ENCODE results near the gene ZDHHC13.
"Not testable (repeated sequence)": the region's sequence is repeated elsewhere in the genome, so short reads cannot be mapped to it uniquely, and the experiment has no call there.

DNA sequence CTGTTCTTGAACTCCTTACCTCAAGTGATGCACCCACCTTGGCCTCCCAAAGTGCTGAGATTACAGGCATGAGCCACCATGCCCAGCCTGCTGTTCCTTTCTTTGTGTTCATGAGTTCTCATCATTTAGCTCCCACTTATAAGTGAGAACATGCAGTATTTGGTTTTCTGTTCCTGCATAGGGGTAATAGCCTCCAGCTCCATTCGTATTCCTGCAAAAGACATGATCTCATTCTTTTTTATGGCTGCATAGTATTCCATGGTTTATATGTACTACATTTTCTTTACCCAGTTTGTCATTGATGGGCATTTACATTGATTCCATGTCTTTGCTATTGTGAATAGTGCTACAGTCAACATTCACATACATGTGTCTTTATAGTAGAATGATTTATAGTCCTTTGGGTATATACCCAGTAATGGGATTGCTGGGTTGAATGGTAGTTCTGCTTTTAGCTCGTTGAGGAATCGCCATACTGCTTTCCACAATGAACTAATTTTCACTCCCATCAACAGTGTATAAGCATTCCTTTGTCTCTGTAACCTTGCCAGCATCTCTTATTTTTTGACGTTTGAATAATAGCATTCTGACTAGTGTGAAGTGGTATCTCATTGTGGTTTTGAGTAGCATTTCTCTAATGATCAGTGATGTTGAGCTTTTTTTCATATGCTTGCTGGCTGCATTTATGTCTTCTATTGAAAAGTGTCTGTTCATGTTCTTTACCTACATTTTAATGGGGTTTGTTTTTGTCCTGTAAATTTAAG is 9.8 kb downstream of the ZDHHC13 start:
- TF ChIP-seq, protein P1, sequence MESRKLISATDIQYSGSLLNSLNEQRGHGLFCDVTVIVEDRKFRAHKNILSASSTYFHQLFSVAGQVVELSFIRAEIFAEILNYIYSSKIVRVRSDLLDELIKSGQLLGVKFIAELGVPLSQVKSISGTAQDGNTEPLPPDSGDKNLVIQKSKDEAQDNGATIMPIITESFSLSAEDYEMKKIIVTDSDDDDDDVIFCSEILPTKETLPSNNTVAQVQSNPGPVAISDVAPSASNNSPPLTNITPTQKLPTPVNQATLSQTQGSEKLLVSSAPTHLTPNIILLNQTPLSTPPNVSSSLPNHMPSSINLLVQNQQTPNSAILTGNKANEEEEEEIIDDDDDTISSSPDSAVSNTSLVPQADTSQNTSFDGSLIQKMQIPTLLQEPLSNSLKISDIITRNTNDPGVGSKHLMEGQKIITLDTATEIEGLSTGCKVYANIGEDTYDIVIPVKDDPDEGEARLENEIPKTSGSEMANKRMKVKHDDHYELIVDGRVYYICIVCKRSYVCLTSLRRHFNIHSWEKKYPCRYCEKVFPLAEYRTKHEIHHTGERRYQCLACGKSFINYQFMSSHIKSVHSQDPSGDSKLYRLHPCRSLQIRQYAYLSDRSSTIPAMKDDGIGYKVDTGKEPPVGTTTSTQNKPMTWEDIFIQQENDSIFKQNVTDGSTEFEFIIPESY (IDR thresholded peaks at IDR 0.05) = not testable (repeated sequence)
- not testable (repeated sequence) for TF ChIP-seq SP1 (IDR thresholded peaks at IDR 0.05; ENCODE audit: low read depth, low read length); HCFC1 (IDR thresholded peaks at IDR 0.05; ENCODE audit: low read length); GABPA (IDR thresholded peaks at IDR 0.05; ENCODE audit: low read depth); EZH2 (IDR thresholded peaks at IDR 0.05; ENCODE audit: borderline replicate concordance, control insufficient read depth, low read depth, low read length)
- TF ChIP-seq, protein P2, sequence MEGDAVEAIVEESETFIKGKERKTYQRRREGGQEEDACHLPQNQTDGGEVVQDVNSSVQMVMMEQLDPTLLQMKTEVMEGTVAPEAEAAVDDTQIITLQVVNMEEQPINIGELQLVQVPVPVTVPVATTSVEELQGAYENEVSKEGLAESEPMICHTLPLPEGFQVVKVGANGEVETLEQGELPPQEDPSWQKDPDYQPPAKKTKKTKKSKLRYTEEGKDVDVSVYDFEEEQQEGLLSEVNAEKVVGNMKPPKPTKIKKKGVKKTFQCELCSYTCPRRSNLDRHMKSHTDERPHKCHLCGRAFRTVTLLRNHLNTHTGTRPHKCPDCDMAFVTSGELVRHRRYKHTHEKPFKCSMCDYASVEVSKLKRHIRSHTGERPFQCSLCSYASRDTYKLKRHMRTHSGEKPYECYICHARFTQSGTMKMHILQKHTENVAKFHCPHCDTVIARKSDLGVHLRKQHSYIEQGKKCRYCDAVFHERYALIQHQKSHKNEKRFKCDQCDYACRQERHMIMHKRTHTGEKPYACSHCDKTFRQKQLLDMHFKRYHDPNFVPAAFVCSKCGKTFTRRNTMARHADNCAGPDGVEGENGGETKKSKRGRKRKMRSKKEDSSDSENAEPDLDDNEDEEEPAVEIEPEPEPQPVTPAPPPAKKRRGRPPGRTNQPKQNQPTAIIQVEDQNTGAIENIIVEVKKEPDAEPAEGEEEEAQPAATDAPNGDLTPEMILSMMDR (IDR thresholded peaks at IDR 0.05 in 2 of 3, conservative IDR thresholded peaks at IDR 0.05 in 1 of 3; ENCODE audit: control insufficient read depth in 2 of 3, extremely low read depth in 1 of 3, insufficient read depth in 1 of 3, low read depth in 3 of 3, low read length in 3 of 3) = not testable (repeated sequence)
- TF ChIP-seq, protein P3, sequence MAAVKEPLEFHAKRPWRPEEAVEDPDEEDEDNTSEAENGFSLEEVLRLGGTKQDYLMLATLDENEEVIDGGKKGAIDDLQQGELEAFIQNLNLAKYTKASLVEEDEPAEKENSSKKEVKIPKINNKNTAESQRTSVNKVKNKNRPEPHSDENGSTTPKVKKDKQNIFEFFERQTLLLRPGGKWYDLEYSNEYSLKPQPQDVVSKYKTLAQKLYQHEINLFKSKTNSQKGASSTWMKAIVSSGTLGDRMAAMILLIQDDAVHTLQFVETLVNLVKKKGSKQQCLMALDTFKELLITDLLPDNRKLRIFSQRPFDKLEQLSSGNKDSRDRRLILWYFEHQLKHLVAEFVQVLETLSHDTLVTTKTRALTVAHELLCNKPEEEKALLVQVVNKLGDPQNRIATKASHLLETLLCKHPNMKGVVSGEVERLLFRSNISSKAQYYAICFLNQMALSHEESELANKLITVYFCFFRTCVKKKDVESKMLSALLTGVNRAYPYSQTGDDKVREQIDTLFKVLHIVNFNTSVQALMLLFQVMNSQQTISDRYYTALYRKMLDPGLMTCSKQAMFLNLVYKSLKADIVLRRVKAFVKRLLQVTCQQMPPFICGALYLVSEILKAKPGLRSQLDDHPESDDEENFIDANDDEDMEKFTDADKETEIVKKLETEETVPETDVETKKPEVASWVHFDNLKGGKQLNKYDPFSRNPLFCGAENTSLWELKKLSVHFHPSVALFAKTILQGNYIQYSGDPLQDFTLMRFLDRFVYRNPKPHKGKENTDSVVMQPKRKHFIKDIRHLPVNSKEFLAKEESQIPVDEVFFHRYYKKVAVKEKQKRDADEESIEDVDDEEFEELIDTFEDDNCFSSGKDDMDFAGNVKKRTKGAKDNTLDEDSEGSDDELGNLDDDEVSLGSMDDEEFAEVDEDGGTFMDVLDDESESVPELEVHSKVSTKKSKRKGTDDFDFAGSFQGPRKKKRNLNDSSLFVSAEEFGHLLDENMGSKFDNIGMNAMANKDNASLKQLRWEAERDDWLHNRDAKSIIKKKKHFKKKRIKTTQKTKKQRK (IDR thresholded peaks at IDR 0.05; ENCODE audit: low read depth, low read length) = not testable (repeated sequence)
- TF ChIP-seq, protein P4, sequence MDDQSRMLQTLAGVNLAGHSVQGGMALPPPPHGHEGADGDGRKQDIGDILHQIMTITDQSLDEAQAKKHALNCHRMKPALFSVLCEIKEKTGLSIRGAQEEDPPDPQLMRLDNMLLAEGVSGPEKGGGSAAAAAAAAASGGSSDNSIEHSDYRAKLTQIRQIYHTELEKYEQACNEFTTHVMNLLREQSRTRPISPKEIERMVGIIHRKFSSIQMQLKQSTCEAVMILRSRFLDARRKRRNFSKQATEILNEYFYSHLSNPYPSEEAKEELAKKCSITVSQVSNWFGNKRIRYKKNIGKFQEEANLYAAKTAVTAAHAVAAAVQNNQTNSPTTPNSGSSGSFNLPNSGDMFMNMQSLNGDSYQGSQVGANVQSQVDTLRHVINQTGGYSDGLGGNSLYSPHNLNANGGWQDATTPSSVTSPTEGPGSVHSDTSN (IDR thresholded peaks at IDR 0.05; ENCODE audit: insufficient replicate concordance, low read depth, low read length) = not testable (repeated sequence)
